ENCODE measurements around the gene CUX1. TPM values are rescaled to one million over a fixed set of nuclear protein-coding genes. Genes with fewer than 3 reads are reported as not detected.

CUX1 gene
- total RNA-seq, 1 experiment from 2014 or later = 64.3 TPM

DNA sequence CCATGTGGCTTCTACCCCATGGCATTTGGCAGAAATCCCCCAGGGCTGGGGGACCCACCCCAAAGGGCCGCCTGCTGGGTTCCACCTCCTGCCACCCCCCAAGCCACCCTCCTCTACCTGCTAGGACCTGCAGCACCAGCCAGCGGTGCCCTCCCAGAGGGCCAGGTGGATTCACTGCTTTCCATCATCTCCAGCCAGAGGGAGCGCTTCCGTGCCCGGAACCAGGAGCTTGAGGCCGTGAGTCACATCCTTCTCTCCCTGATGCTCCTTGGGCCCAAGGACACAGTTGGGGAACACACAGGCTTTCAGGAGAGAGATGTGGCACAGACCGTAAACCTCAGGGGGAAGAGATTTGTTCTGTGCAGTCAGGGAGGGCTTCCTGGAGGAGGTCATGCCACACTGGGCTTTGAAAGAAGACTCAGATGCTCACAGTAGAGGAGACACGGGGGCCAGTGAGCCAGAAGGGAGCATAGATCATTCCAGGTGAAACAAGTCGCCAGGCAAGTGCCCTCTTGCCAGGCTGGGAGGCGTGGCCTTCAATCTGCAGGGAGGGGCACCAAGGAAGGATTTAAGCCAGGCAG lies 457.8 kb downstream of the CUX1 start (continued):
- TF ChIP-seq IRF2 (CRISPR knock-in tag; IDR thresholded peaks at IDR 0.05; ENCODE audit: borderline replicate concordance, low read depth) = no peak

DNA sequence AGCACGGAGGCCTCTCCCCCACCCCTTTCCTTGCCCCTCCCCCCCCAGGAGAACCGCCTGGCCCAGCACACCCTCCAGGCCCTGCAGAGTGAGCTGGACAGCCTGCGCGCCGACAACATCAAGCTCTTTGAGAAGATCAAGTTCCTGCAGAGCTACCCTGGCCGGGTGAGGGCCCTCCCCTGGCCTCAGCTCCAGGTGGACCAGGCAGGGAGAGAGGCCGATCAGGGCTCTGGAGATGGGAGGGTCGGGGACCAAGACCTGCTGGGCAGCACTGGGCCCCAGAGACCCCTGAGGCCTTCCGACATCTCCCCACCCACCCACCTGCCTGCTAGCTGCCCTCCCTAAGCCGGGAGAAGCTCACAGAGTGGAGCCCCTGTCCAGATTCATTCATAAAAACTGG lies 460.5 kb downstream of the CUX1 start:
- Mint-ChIP-seq H3K4me1 (peaks cover 10% of the 10 kb centered on the region), H3K36me3 (no peaks in the 10 kb centered on the region), H3K9me3 (no peaks in the 10 kb centered on the region), H3K27me3 (ENCODE audit: low read depth) (no peaks in the 10 kb centered on the region), H3K27ac (no peak overlapping the region), H3K4me3 (no peak overlapping the region)
- ATAC-seq = no peak
- ChIA-PET CTCF (interaction anchor here (0.6 to 1.8 kb wide), 8 partner anchors 9 to 187 kb away, joined by 3 to 6 read pairs (median 4); partner anchors contain the start of genes ALKBH4, PRKRIP1 and SH2B2), POLR2A (interaction anchor here (0.8 kb wide), 1 partner anchor 534 kb away, joined by 4 read pairs; no protein-coding TSS in a partner anchor)
- no peak for TF ChIP-seq ZNF263 (CRISPR knock-in tag; IDR thresholded peaks at IDR 0.05; ENCODE audit: low read depth)
- TF ChIP-seq, protein P1, sequence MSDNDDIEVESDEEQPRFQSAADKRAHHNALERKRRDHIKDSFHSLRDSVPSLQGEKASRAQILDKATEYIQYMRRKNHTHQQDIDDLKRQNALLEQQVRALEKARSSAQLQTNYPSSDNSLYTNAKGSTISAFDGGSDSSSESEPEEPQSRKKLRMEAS (CRISPR knock-in tag; IDR thresholded peaks at IDR 0.05) = no peak
- TF ChIP-seq ELF4 (CRISPR knock-in tag; IDR thresholded peaks at IDR 0.05; ENCODE audit: low read depth) = no peak
- no peak for TF ChIP-seq ZBTB21 (CRISPR knock-in tag; IDR thresholded peaks at IDR 0.05; ENCODE audit: borderline replicate concordance)
- TF ChIP-seq JUN (CRISPR knock-in tag; IDR thresholded peaks at IDR 0.05) = no peak
- TF ChIP-seq NFYB (CRISPR knock-in tag; conservative IDR thresholded peaks at IDR 0.05; ENCODE audit: low read depth) = no peak
- TF ChIP-seq, protein P2, sequence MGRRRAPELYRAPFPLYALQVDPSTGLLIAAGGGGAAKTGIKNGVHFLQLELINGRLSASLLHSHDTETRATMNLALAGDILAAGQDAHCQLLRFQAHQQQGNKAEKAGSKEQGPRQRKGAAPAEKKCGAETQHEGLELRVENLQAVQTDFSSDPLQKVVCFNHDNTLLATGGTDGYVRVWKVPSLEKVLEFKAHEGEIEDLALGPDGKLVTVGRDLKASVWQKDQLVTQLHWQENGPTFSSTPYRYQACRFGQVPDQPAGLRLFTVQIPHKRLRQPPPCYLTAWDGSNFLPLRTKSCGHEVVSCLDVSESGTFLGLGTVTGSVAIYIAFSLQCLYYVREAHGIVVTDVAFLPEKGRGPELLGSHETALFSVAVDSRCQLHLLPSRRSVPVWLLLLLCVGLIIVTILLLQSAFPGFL (CRISPR knock-in tag; IDR thresholded peaks at IDR 0.05; ENCODE audit: borderline replicate concordance) = no peak
- TF ChIP-seq, protein P3, sequence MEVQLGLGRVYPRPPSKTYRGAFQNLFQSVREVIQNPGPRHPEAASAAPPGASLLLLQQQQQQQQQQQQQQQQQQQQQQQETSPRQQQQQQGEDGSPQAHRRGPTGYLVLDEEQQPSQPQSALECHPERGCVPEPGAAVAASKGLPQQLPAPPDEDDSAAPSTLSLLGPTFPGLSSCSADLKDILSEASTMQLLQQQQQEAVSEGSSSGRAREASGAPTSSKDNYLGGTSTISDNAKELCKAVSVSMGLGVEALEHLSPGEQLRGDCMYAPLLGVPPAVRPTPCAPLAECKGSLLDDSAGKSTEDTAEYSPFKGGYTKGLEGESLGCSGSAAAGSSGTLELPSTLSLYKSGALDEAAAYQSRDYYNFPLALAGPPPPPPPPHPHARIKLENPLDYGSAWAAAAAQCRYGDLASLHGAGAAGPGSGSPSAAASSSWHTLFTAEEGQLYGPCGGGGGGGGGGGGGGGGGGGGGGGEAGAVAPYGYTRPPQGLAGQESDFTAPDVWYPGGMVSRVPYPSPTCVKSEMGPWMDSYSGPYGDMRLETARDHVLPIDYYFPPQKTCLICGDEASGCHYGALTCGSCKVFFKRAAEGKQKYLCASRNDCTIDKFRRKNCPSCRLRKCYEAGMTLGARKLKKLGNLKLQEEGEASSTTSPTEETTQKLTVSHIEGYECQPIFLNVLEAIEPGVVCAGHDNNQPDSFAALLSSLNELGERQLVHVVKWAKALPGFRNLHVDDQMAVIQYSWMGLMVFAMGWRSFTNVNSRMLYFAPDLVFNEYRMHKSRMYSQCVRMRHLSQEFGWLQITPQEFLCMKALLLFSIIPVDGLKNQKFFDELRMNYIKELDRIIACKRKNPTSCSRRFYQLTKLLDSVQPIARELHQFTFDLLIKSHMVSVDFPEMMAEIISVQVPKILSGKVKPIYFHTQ (CRISPR knock-in tag; IDR thresholded peaks at IDR 0.05) = no peak
- TF ChIP-seq CREM (CRISPR knock-in tag; IDR thresholded peaks at IDR 0.05) = no peak
- no peak for DNase-seq (ENCODE audit: low spot score)

DNA sequence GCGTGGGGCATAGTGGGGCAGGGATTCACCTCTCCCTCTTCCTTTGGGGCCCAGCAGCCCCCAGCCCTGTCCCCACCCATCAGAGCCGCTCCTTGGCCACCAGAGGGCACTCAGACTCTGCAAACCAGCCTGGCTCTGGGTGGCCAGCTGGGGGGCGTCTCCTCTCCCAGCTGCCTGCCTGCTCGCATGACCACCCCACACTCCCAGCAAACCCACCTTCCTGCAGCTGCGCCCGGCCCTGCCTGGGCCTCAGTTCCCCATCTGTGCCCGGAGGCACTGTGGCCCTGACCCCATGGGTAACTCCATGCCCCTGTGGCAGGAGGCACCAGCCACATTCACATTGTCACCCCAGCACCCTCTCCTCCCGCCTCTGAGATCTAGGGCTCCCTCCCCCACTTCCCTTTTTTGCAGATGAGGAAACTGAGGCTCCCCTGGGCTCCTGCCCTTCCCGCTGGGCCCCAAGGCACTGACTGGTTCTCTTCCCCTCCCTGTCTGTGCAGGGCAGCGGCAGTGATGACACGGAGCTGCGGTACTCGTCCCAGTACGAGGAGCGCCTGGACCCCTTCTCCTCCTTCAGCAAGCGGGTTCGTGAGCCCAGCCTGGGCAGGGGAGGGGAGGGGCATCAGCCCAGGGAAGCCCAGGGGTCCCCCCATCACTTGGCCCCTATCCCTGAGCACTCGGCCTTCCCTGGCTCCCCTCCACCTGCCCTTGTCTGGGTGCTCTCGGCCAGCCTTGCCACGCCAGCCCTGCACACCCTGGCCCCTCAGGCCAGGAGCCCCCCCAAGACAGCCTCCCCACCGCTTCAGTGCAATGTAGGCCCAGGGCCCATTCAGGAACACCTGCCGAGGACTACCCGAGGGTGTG lies 462.3 kb downstream of the CUX1 start:
- POLR2A ChIA-PET = interaction anchor here (1.1 kb wide), 1 partner anchor 125 kb away, joined by 3 read pairs; no protein-coding TSS in a partner anchor
- Mint-ChIP-seq H3K4me3 (peak overlapping the region; percentile 38), H3K36me3 (no peaks in the 10 kb centered on the region), H3K27ac (no peak overlapping the region), H3K9me3 (no peaks in the 10 kb centered on the region), H3K27me3 (ENCODE audit: low read depth) (no peaks in the 10 kb centered on the region), H3K4me1 (peaks cover 7% of the 10 kb centered on the region)
- DNase-seq (ENCODE audit: low spot score) = peak; percentile 81
- CTCF ChIA-PET = interaction anchor here (0.5 to 2.8 kb wide), 29 partner anchors 8 to 1208 kb away, joined by 3 to 13 read pairs (median 4); partner anchors contain the start of gene PRKRIP1
- TF ChIP-seq, protein P1 (CRISPR knock-in tag; IDR thresholded peaks at IDR 0.05) = peak; percentile 19; the same call in 1 of the 2 replicates
- TF ChIP-seq MXD4 (CRISPR knock-in tag; IDR thresholded peaks at IDR 0.05; ENCODE audit: borderline replicate concordance) (no peak), EMX1 (CRISPR knock-in tag; IDR thresholded peaks at IDR 0.05) (no peak)
- TF ChIP-seq, protein P4, sequence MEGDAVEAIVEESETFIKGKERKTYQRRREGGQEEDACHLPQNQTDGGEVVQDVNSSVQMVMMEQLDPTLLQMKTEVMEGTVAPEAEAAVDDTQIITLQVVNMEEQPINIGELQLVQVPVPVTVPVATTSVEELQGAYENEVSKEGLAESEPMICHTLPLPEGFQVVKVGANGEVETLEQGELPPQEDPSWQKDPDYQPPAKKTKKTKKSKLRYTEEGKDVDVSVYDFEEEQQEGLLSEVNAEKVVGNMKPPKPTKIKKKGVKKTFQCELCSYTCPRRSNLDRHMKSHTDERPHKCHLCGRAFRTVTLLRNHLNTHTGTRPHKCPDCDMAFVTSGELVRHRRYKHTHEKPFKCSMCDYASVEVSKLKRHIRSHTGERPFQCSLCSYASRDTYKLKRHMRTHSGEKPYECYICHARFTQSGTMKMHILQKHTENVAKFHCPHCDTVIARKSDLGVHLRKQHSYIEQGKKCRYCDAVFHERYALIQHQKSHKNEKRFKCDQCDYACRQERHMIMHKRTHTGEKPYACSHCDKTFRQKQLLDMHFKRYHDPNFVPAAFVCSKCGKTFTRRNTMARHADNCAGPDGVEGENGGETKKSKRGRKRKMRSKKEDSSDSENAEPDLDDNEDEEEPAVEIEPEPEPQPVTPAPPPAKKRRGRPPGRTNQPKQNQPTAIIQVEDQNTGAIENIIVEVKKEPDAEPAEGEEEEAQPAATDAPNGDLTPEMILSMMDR (IDR thresholded peaks at IDR 0.05) = peak; percentile 62
- peak; percentile 94 for ATAC-seq
